Fibroblast of the aortic adventitia (primary cell): Measurements from ENCODE around the gene DNAJC5. TPM values are rescaled to one million over a fixed set of nuclear protein-coding genes. Genes with fewer than 3 reads are reported as not detected.
"Not testable (repeated sequence)": the region's sequence is repeated elsewhere in the genome, so short reads cannot be mapped to it uniquely, and the experiment has no call there.

Experiments
- DNase-seq: peaks from one replicate; pipeline ENCODE4 v3.0.0-alpha.2; 2010; ENCODE audit warnings: low read depth
- H3K4me3 ChIP-seq: 2 replicates; pipeline ENCODE4 v1.5.1; 2011; ENCODE audit warnings: low read depth, mild to moderate bottlenecking, control low read depth, low read length, moderate library complexity
- CTCF ChIP-seq: IDR thresholded peaks from 2 replicates; pipeline ENCODE4 v1.5.1; 2011; ENCODE audit warnings: mild to moderate bottlenecking, low read length, control low read depth, inconsistent platforms; ENCODE audit not compliant: insufficient read depth
- total RNA-seq: library from RNA; depleted of rRNA; stranded (reverse); fragments of >200 nt; gene quantifications from 2 replicates; pipeline ENCODE4 v1.2.3, GENCODE V29; 2012; ENCODE audit warnings: low replicate concordance

DNAJC5 gene
- total RNA-seq, 1 donor, result 33.9 TPM

DNA sequence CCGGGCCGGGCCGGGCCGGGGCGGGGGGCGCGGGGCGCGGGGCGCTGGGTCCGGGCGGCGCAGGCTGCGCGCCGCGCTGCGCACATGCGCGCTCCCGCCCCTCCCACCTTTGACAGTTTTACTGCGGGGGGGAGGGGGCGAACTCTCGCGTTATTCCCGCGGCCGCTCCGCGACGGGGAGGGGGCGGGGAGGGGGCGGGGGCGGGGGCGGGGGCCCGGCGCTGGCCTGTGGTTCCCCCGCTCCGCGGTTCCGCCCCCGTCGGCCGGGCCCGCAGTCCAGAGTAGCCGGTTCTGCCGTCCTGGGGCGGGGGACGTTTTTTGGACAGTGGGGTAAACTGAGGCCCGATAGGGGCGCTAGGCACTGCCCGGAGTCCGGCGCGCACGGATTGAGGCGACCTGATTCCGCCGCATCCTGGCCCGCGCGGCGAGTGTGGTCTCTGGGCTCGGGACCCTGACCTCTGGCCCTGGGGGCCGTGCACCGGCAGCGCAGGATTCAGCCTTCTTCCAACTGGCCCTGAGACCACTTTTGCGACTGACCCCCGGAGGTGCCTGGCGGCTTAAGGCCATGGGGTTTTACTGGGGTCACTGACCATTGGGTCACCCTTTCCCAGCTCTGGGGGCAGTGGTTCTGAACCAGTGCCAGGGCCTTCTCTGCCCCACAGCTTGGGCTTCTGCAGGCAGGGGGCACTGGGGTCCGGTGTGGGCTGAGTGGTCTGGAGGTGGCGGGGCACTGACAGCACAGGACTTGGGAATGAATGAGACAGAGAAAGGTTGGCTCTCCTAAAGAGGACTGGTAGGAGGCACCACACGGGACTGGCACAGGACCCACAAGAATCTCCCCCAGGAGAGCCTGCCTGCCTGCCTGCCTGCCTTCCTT is 75.2 kb downstream of the DNAJC5 start, which contains the start of gene ZNF512B:
Gene ZNF512B, minus strand, starts transcription at position 93 of the 876 bp plus-strand sequence. CDS start 1,980 bp downstream, outside the sequence.
- peak; percentile 55 for DNase-seq
- H3K4me3 ChIP-seq, result peak within 1 kb of the TSS; percentile 75
- no peak for TF ChIP-seq CTCF

- no peak for TF ChIP-seq CTCF
- no peak overlapping the region for H3K4me3 ChIP-seq
- DNase-seq, result no peak
These were observed 75.9 kb downstream of the DNAJC5 start for GRCh38 chr20:63970714-63971431.

- H3K4me3 ChIP-seq, DNase-seq: not testable (repeated sequence)
These were observed 77.0 kb downstream of the DNAJC5 start for GRCh38 chr20:63971960-63972311.

DNA sequence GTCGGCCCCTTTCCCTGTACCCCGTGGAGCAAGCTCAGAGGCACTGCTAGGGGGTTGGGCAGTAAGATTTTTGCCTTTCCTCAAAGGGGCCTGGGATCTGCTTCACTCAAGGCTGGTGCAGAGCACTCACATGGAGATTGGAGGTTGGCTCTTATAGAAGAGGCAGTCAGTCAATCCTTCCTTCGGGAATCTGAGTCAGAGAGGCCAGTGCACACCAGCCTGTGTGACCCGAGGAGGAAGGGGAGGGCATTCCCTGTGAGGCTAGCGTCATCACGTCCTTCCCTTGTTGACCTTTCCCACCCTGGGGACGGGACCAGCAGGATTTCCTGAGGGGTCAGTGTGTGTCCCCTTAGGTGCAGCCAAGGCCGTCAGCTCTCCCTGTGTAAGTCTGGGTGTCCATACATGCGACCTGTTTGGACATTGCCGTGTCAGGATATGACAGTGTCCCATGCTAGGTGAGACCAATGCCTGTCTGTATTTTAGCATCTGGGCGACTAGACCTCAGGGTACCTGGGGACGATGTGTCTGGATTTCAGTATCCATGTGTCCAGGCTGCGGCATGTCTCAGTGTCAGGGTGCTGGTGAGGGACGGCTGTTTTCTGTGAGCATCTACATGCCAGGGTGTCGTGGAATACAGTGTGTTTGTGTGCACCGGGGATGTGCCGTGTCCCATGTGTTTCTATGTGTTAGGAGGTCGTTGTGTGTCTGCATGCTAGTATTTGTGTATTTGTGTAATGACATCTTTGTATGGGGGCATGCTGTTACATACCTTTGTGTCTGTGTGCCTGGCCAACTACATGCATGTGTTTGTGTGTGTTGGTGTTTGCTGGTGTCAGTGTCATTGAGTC is 77.6 kb downstream of the DNAJC5 start:
- TF ChIP-seq CTCF, result no peak
- no peak overlapping the region for H3K4me3 ChIP-seq
- DNase-seq, result no peak

DNA sequence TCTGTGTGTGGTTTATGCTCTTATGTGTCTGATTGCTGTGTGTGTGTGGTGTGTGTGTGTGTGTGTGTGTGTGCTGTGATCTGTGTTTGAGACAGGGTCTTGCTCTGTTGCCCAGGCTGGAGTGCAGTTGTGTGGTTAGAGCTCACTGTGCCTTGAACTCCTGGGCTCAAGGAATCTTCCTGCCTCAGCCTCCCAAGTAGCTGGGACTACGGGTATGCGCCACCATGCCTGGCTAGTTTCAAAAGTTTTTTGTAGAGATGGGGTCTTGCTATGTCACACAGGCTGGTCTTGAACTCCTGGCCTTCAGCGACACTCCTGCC is 78.2 kb downstream of the DNAJC5 start:
- no peak for TF ChIP-seq CTCF
- no peak overlapping the region for H3K4me3 ChIP-seq
- no peak for DNase-seq

GRCh38 chr20:63973636-63974401 is 78.9 kb downstream of the DNAJC5 start:
- H3K4me3 ChIP-seq, result peak overlapping the region; percentile 66
- TF ChIP-seq CTCF, result peak; percentile 98
- DNase-seq, result peak; percentile 81
